PC-3 (cell line): Measurements from ENCODE around the gene POTEG.
"Not testable (repeated sequence)": the region's sequence is repeated elsewhere in the genome, so short reads cannot be mapped to it uniquely, and the experiment has no call there.

Source experiments
- CTCF ChIP-seq: fragments of 300-600 bp; sonication (generic); conservative IDR thresholded peaks from 2 replicates; pipeline ENCODE4 v1.5.1; 2017; ENCODE audit warnings: antibody characterized with exemption, low read depth, mild to moderate bottlenecking, low read length
- EZH2phosphoT487 ChIP-seq: fragments of 300-600 bp; sonication (generic); IDR thresholded peaks from 2 replicates; pipeline ENCODE4 v1.6.1; 2018; ENCODE audit warnings: mild to moderate bottlenecking, antibody characterized with exemption, low read length, borderline replicate concordance

- not testable (repeated sequence) for TF ChIP-seq CTCF, EZH2phosphoT487
These were observed 49.9 kb downstream of the POTEG start for GRCh38 chr14:19384088-19384781.
